ENCODE results near the gene TBX15. TPM values are rescaled to one million over a fixed set of nuclear protein-coding genes. Genes with fewer than 3 reads are reported as not detected.

The TBX15 gene
- total and polyA plus RNA-seq, 2 experiments from 2014 or later: 38.7 to 41.7 TPM

DNA sequence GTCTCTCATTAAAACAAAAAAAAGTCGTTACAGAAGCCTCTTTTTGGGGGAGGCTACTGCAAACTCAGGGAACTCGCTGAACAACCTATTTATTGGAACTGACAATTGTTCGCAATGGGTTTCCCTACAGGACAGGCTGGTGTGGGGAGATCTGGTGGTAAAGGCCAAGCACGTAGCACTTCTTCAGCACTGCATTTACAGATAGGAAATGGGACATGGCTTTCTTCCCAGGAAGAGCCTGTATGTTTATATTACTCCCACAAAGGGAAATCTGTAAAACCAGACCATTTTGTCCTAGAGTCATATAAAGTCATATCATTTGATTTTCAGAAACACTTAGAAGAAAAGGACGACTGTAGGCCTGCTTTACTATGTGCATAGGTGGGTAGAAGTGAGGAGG lies 38.8 kb upstream of the TBX15 start:
- TF ChIP-seq EZH2phosphoT487 (IDR thresholded peaks at IDR 0.05; ENCODE audit: insufficient read depth, low read depth) (no peak), EZH2 (IDR thresholded peaks at IDR 0.05; ENCODE audit: insufficient read depth, poor library complexity, severe bottlenecking) (no peak)
- DNase-seq: no peak

GRCh38 chr1:119015547-119015946 lies 27.4 kb upstream of the TBX15 start:
- DNase-seq: no peak
- H3K27me3 ChIP-seq (replicated peaks; ENCODE audit: insufficient read depth): no peaks in the 10 kb centered on the region
- no peak for TF ChIP-seq EZH2phosphoT487 (IDR thresholded peaks at IDR 0.05; ENCODE audit: insufficient read depth, low read depth)
- TF ChIP-seq EZH2 (IDR thresholded peaks at IDR 0.05; ENCODE audit: insufficient read depth, poor library complexity, severe bottlenecking): no peak
- 0 out of 2 replicates have a peak, but pooled peaks cover under 1% of the 10 kb centered on the region for H3K4me1 ChIP-seq (ENCODE audit: insufficient read depth)
- H3K9me2 ChIP-seq (ENCODE audit: insufficient read depth): no peaks in the 10 kb centered on the region
- H3K27ac ChIP-seq: no peak overlapping the region
- H3K36me3 ChIP-seq (ENCODE audit: low read depth): no peaks in the 10 kb centered on the region
- H2AFZ ChIP-seq: no peak overlapping the region
- no peaks in the 10 kb centered on the region for H3K79me2 ChIP-seq (ENCODE audit: insufficient read depth)
- WGBS, 2 experiments (ENCODE audit: low coverage in 1 of 2, low lambda C conversion rate in 2 of 2, missing lambda C conversion rate in 2 of 2): 98% methylated on average over 2 of the region's 2 CpGs
- H3F3A ChIP-seq (ENCODE audit: insufficient read depth): 0 out of 2 replicates have a peak, but pooled peaks cover under 1% of the 10 kb centered on the region
- H3K9me3 ChIP-seq (ENCODE audit: low read depth): no peaks in the 10 kb centered on the region
- in situ Hi-C loops (cut with MboI): no loop called here
- H3K4me2 ChIP-seq (ENCODE audit: unreplicated experiment): no peak overlapping the region
- no peak overlapping the region for H3K9ac ChIP-seq
- no peaks in the 10 kb centered on the region for H4K20me1 ChIP-seq (ENCODE audit: insufficient read depth)
- H3K4me3 ChIP-seq: no peak overlapping the region

More for the DNA sequence above, 38.8 kb upstream of the TBX15 start:
- Histone ChIP-seq H3K9me2 (ENCODE audit: insufficient read depth) (no peaks in the 10 kb centered on the region), H2AFZ (no peak overlapping the region), H3F3A (ENCODE audit: insufficient read depth) (peaks cover 8% of the 10 kb centered on the region; the same call in 1 of the 2 replicates), H3K4me1 (ENCODE audit: insufficient read depth) (peaks cover 11% of the 10 kb centered on the region), H3K27me3 (replicated peaks; ENCODE audit: insufficient read depth) (no peaks in the 10 kb centered on the region), H3K9me3 (ENCODE audit: low read depth) (no peaks in the 10 kb centered on the region), H4K20me1 (ENCODE audit: insufficient read depth) (no peaks in the 10 kb centered on the region), H3K36me3 (ENCODE audit: low read depth) (no peaks in the 10 kb centered on the region), H3K79me2 (ENCODE audit: insufficient read depth) (no peaks in the 10 kb centered on the region), H3K27ac (no peak overlapping the region), H3K9ac (no peak overlapping the region), H3K4me2 (ENCODE audit: unreplicated experiment) (no peak overlapping the region), H3K4me3 (no peak overlapping the region)
- WGBS, 2 experiments (ENCODE audit: low coverage in 1 of 2, low lambda C conversion rate in 2 of 2, missing lambda C conversion rate in 2 of 2): 96 to 98% methylated on average over 5 of the region's 5 CpGs
- in situ Hi-C loops (cut with MboI): no loop called here

DNA sequence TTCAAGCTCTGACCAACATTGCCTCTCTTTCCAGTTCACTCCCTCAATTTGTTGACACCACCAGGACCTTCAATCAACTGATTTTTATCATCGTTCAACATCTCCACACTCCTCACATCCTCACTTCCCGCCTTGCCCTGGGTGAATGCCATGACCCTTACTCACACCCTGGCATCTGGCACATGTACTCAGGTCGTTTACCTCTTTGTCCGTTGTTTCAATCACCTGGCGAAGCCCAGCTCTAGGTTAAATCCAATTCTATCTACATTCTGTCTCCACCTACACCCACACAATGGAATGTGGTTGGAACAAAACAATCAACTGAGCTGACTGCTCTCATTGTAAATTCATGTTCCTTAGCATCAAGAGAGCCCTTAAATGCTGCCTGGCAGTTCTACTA lies 24.2 kb upstream of the TBX15 start:
- no peak overlapping the region for H2AFZ ChIP-seq
- H3K36me3 ChIP-seq (ENCODE audit: low read depth): no peaks in the 10 kb centered on the region
- peaks cover 24% of the 10 kb centered on the region for H3F3A ChIP-seq (ENCODE audit: insufficient read depth)
- H4K20me1 ChIP-seq (ENCODE audit: insufficient read depth): no peaks in the 10 kb centered on the region
- no peak overlapping the region for H3K4me2 ChIP-seq (ENCODE audit: unreplicated experiment)
- H3K27ac ChIP-seq: no peak overlapping the region
- H3K9me3 ChIP-seq (ENCODE audit: low read depth): no peaks in the 10 kb centered on the region
- no peaks in the 10 kb centered on the region for H3K27me3 ChIP-seq (replicated peaks; ENCODE audit: insufficient read depth)
- no peak overlapping the region for H3K9ac ChIP-seq
- no peak overlapping the region for H3K4me3 ChIP-seq
- TF ChIP-seq EZH2phosphoT487 (IDR thresholded peaks at IDR 0.05; ENCODE audit: insufficient read depth, low read depth) (no peak), EZH2 (IDR thresholded peaks at IDR 0.05; ENCODE audit: insufficient read depth, poor library complexity, severe bottlenecking) (no peak)
- in situ Hi-C loops (cut with MboI): no loop called here
- no peaks in the 10 kb centered on the region for H3K9me2 ChIP-seq (ENCODE audit: insufficient read depth)
- WGBS, 2 experiments (ENCODE audit: low coverage in 1 of 2, low lambda C conversion rate in 2 of 2, missing lambda C conversion rate in 2 of 2): 97% methylated on average over 5 of the region's 5 CpGs
- H3K4me1 ChIP-seq (ENCODE audit: insufficient read depth): peaks cover 19% of the 10 kb centered on the region
- DNase-seq: no peak
- H3K79me2 ChIP-seq (ENCODE audit: insufficient read depth): no peaks in the 10 kb centered on the region

DNA sequence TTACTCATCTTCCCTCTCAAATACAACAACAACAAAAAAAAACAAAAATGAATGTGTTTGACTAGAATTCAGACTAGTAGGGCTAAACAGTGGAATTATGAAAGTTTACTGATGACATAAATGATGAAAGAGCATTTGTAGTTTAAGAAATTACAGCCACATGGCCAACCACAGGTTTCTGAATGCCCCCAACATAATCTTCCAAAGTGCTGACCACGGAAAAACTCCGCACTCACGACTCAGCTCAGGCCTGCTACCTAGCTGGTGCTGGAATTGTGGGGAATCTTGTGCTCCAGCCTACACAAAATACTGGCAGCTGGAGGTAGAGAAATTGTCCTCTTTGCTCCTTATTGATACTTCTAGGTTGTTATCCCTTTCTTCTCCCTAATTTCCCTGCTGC lies 23.6 kb upstream of the TBX15 start:
- Histone ChIP-seq H3K27me3 (replicated peaks; ENCODE audit: insufficient read depth) (0 out of 2 replicates have a peak, but pooled peaks cover 2% of the 10 kb centered on the region), H3K4me3 (no peak overlapping the region), H3K9me3 (ENCODE audit: low read depth) (no peaks in the 10 kb centered on the region), H3K9ac (no peak overlapping the region), H3K4me1 (ENCODE audit: insufficient read depth) (peaks cover 19% of the 10 kb centered on the region), H3K36me3 (ENCODE audit: low read depth) (no peaks in the 10 kb centered on the region), H3F3A (ENCODE audit: insufficient read depth) (peaks cover 24% of the 10 kb centered on the region), H3K9me2 (ENCODE audit: insufficient read depth) (no peaks in the 10 kb centered on the region), H3K79me2 (ENCODE audit: insufficient read depth) (no peaks in the 10 kb centered on the region), H2AFZ (no peak overlapping the region), H3K4me2 (ENCODE audit: unreplicated experiment) (no peak overlapping the region), H4K20me1 (ENCODE audit: insufficient read depth) (no peaks in the 10 kb centered on the region), H3K27ac (no peak overlapping the region)
- TF ChIP-seq EZH2phosphoT487 (IDR thresholded peaks at IDR 0.05; ENCODE audit: insufficient read depth, low read depth) (no peak), EZH2 (IDR thresholded peaks at IDR 0.05; ENCODE audit: insufficient read depth, poor library complexity, severe bottlenecking) (no peak)
- DNase-seq: no peak
- 97 to 98% methylated on average over 3 of the region's 3 CpGs for WGBS, 2 experiments (ENCODE audit: low coverage in 1 of 2, low lambda C conversion rate in 2 of 2, missing lambda C conversion rate in 2 of 2)
- in situ Hi-C loops (cut with MboI): no loop called here

DNA sequence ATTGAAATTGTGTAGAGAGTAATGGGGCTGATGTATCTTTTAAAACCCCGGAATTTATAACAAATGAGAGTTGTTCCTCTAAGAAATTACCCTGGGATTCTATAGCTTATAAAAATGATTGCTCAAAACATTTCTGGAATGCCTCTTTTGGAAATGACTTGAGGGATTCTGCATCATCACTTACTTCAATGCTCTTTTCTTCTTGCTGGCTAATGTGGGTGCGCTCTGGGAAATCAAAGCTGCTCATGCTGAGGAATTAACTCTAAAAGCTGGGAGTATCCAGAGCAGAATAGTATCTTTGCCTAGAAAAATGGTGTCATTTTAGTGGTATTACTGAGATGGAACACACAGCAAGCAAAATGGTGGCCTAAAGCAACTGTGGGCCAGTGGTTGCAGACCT lies 23.0 kb upstream of the TBX15 start:
- no peak for TF ChIP-seq EZH2 (IDR thresholded peaks at IDR 0.05; ENCODE audit: insufficient read depth, poor library complexity, severe bottlenecking)
- no peak for TF ChIP-seq EZH2phosphoT487 (IDR thresholded peaks at IDR 0.05; ENCODE audit: insufficient read depth, low read depth)
- no peaks in the 10 kb centered on the region for H3K9me3 ChIP-seq (ENCODE audit: low read depth)
- H3K9ac ChIP-seq: no peak overlapping the region
- peaks cover 24% of the 10 kb centered on the region for H3F3A ChIP-seq (ENCODE audit: insufficient read depth)
- DNase-seq: no peak
- H3K9me2 ChIP-seq (ENCODE audit: insufficient read depth): no peaks in the 10 kb centered on the region
- H3K4me3 ChIP-seq: no peak overlapping the region
- no peaks in the 10 kb centered on the region for H3K79me2 ChIP-seq (ENCODE audit: insufficient read depth)
- H4K20me1 ChIP-seq (ENCODE audit: insufficient read depth): no peaks in the 10 kb centered on the region
- H2AFZ ChIP-seq: no peak overlapping the region
- no peaks in the 10 kb centered on the region for H3K36me3 ChIP-seq (ENCODE audit: low read depth)
- H3K4me2 ChIP-seq (ENCODE audit: unreplicated experiment): no peak overlapping the region
- H3K27ac ChIP-seq: no peak overlapping the region
- peaks cover 19% of the 10 kb centered on the region for H3K4me1 ChIP-seq (ENCODE audit: insufficient read depth)
- H3K27me3 ChIP-seq (replicated peaks; ENCODE audit: insufficient read depth): 0 out of 2 replicates have a peak, but pooled peaks cover 7% of the 10 kb centered on the region
- in situ Hi-C loops (cut with MboI): no loop called here
- 93 to 100% methylated on average over 2 of the region's 2 CpGs for WGBS, 2 experiments (ENCODE audit: low coverage in 1 of 2, low lambda C conversion rate in 2 of 2, missing lambda C conversion rate in 2 of 2)

Data from GM23248 (cell line).